GM12892 (cell line): Measurements from ENCODE around the gene HMCN1.

Experiments used
- DNase-seq: peaks from one replicate; pipeline ENCODE4 v3.0.0; 2011; ENCODE audit not compliant: insufficient read length
- FAIRE-seq: peaks from 2 replicates; lab custom pipeline; 2011; peaks lifted over from hg19 to GRCh38; lab: Jason Lieb, UNC
- POLR2A ChIP-seq: IDR thresholded peaks from 2 replicates; pipeline ENCODE4 v1.6.1; 2011; ENCODE audit warnings: low read depth, low read length, control low read depth
- POLR2AphosphoS5 ChIP-seq: IDR thresholded peaks from 2 replicates; pipeline ENCODE4 v1.6.1; 2011; ENCODE audit warnings: low read depth, low read length, control low read depth
- TAF1 ChIP-seq: IDR thresholded peaks from 2 replicates; pipeline ENCODE4 v1.6.1; 2011; ENCODE audit warnings: low read depth, mild to moderate bottlenecking, control low read depth, low read length, borderline replicate concordance

HMCN1 gene

DNA sequence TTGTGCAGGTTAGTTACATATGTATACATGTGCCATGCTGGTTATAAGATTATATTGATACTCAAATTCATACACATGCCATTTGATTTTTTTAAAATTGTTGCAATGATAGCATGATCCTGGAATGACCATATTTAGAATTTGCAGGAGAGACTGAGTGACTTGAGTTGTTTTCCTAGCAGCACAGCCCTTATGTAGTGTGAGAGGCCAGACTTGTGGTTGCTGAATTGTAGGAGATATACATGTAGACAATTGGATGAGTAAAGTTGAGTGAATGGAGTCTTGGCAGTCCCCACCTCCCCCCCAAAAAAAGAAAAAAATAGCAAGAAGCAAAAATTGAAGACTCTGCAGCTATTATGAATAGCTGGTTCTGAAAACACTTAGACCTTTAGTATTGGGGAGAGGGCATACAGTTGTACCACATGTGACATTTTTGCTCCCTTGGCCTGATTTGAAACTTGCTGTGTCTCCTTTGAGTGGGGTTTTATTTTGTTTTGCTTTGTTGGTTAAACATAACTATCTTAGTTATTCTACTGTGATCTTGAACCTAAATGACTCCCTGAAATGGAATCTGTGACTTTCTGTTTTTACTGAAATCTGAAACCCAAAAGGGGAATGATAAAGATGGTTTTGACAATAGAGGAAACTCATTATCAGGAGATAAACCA is 280.3 kb downstream of the HMCN1 start:
- TF ChIP-seq POLR2A (no peak), POLR2AphosphoS5 (no peak), TAF1 (no peak)

DNA sequence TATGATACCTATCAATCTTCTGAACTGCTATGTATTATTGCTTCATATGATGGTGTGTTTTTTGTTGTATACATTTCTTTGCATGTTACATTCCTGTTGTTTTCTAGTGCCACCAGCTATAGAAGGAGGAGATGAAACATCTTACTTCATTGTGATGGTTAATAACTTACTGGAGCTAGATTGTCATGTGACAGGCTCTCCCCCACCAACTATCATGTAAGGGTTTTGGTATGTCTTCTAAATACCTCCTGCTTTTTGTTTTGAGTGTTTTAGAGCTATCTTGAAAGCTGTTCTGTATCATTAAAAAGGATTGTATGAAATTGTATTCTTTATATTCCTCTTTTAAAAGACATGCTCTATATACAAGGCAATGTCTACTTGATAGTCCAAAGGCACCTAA is 282.7 kb downstream of the HMCN1 start:
- no peak for FAIRE-seq
- TF ChIP-seq TAF1 (no peak), POLR2AphosphoS5 (no peak), POLR2A (no peak)
- DNase-seq = no peak

More for the DNA sequence above, 280.3 kb downstream of the HMCN1 start:
- no peak for DNase-seq
- FAIRE-seq = no peak

DNA sequence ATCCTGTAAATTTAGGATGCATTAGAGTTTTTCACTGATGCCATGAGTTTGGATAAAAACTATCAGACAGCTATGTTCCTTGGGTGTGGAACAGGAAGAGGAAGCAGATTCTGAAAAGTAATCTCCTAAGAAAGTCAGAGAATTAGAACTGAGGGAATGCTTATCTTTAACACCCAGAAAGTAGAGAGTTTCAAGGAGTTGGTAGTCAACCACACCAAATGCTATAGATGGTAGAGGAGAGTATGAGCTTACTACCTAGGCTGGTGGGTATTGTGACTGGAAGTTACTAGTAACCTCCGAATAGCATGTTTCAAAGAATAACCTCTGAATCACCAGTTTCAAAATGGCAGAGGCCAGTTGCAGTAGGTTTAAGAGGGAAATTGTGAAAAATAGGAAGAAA is 288.0 kb downstream of the HMCN1 start:
- TF ChIP-seq POLR2A = no peak
- no peak for TF ChIP-seq POLR2AphosphoS5
- no peak for TF ChIP-seq TAF1
- no peak for FAIRE-seq
- DNase-seq = no peak

- no peak for DNase-seq
- FAIRE-seq = no peak
- TF ChIP-seq TAF1 (no peak), POLR2AphosphoS5 (no peak), POLR2A (no peak)
Measured at GRCh38 chr1:186026946-186027345, 292.8 kb downstream of the HMCN1 start.

DNA sequence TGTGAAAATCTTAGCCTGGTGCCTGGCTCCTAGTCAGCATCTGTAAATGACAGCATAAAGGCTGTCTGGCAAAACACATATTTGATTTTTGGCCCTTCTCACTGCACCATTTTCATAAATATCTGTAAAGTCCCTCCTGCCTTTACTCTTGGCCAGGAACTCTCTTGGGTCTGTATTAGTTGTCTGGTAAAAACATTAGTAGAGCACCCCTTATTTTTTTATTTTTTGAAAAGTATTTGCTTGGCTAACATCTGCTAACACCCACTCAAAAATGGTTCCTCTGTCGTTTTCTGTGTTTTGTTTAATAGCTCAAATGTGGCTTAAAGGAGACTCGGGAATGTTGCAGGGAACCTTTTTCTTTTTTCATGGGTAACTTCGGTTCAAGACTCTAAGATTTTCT is 293.4 kb downstream of the HMCN1 start:
- FAIRE-seq (no peak), DNase-seq (no peak)
- no peak for TF ChIP-seq TAF1
- no peak for TF ChIP-seq POLR2A
- TF ChIP-seq POLR2AphosphoS5 = no peak

DNA sequence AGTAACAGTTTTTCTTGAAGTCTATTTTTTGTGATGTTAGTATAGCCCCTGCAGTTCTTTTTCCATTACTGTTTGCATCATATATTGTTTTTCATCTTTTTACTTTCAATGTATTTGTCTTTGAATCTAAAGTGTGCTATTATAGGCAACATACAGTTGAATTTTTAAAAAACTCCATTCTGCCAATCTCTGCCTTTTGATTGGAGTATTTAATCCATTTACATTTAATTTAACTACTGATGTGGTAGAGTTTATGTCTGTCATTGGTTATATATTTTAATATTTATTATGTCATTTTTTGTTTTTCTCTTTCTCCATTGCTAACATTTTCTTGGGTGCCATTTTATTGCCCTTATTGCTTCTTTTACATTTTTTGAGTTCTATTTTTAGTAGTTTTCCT is 296.3 kb downstream of the HMCN1 start:
- TF ChIP-seq TAF1 (no peak), POLR2A (no peak), POLR2AphosphoS5 (no peak)
- no peak for DNase-seq
- FAIRE-seq = no peak

DNA sequence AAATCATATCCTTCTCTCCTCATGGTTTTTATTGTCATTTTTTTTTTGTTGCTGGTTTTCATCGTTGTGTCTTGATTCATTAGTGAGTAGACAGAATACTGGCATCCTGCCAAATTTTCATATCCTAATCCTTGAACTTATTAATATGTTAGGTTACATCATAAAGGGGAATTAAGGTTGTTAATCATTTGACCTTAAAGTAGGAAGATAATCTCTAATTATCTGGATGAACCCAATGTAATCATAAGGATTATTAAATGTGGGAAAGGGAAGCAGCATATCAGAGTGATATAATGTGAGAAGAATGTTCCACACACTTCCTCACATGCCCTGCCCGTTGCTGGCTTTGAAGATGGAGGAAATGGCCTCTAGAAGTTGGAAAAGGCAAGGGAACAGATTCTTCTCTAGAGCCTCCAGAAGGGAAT is 299.7 kb downstream of the HMCN1 start:
- DNase-seq (no peak), FAIRE-seq (no peak)
- no peak for TF ChIP-seq POLR2A
- TF ChIP-seq TAF1 = no peak
- no peak for TF ChIP-seq POLR2AphosphoS5

- TF ChIP-seq POLR2AphosphoS5 (no peak), TAF1 (no peak), POLR2A (no peak)
- no peak for FAIRE-seq
- no peak for DNase-seq
Measured at GRCh38 chr1:186042230-186042629, 308.0 kb downstream of the HMCN1 start.

DNA sequence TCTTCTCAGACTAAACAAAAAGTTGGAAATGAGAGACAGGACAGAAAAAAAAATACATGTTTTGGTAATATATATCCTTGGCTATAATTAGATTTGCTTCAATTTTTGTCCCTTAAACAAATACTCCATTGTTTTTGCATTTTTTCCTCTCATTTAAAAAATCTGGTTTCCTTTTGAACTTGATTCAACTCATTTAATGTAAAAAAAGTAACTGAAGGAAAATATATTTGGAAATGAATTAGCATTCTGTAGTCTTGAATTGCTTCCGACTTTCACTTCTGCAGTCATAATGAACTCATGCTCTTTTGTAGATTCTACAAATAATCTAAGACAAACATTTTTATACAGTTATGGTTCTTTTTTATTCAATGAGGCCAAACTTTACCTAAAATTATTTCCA is 309.1 kb downstream of the HMCN1 start:
- FAIRE-seq (no peak), DNase-seq (no peak)
- TF ChIP-seq POLR2A = no peak

DNA sequence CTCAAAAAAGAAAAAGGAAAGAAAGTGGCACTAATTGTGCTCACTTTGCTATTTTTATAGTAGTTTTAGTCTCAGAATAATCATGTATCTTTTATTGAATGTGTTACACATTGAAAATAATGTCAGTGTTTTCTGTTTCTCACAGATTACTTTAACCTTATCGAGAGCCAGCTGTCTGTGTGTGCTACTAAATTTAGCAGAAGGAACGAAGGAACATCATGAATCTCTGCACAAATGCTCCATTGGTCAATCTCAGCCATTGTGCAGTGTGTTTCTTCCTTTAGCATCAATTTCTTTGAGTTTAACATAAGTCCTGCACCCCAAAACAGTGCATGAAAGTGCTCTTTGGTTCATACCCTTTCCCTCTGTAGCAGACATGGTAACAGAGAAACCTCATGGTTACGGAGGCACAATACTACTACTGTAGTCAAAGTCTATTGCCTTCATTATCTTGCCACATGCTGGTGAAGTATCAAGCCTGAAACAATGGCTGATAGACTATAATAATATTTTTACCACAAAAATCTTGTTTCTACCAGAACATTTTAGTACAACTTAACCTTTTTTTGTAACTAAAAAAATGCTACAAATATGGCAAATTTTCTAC is 310.0 kb downstream of the HMCN1 start:
- DNase-seq (no peak), FAIRE-seq (no peak)
- TF ChIP-seq TAF1 = no peak
- no peak for TF ChIP-seq POLR2AphosphoS5
- no peak for TF ChIP-seq POLR2A

- DNase-seq (no peak), FAIRE-seq (no peak)
- TF ChIP-seq TAF1 = no peak
- no peak for TF ChIP-seq POLR2AphosphoS5
- TF ChIP-seq POLR2A = no peak
Measured at GRCh38 chr1:186046437-186047211, 312.4 kb downstream of the HMCN1 start.
